Heart left ventricle (tissue), 16 donors: ENCODE measurements around the gene USP10. TPM values are rescaled to one million over a fixed set of nuclear protein-coding genes. Genes with fewer than 3 reads are reported as not detected.

Experiments
- ATAC-seq, 4 donors: fragments of 200-7000 bp; cut with Tn5 transposase; one replicate each; pipeline ENCODE4 v1.9.1; 2020 to 2022; ENCODE audit warnings: moderate library complexity in 4 of 4, mild to moderate bottlenecking in 3 of 4, moderate number of reproducible peaks in 1 of 4
- DNase-seq, 5 donors: peaks; one replicate each; pipeline ENCODE4 v3.0.0-alpha.2; 2020
- H3K27ac ChIP-seq, 12 donors: fragments of 200-600 bp; sonication (generic) in 4 of 12; one replicate each; pipeline versions ENCODE4 v1.5.0 to v1.8.0; 2016 to 2022; ENCODE audit warnings: mild to moderate bottlenecking in 2 of 12
- H3K27me3 ChIP-seq, 9 donors: fragments of 200-600 bp; sonication (generic) in 2 of 9; one replicate each; pipeline versions ENCODE4 v1.5.1 to v1.8.0; 2016 to 2022; ENCODE audit warnings: mild to moderate bottlenecking in 3 of 9
- H3K36me3 ChIP-seq, 9 donors: fragments of 200-600 bp; sonication (generic) in 2 of 9; one replicate each; pipeline versions ENCODE4 v1.5.0 to v1.8.0; 2018 to 2022; ENCODE audit warnings: mild to moderate bottlenecking in 2 of 9
- H3K4me1 ChIP-seq, 12 donors: fragments of 200-600 bp; sonication (generic) in 4 of 12; one replicate each; pipeline versions ENCODE4 v1.5.0 to v1.8.0; 2016 to 2022; ENCODE audit warnings: mild to moderate bottlenecking in 3 of 12
- H3K4me3 ChIP-seq, 12 donors: fragments of 200-600 bp; sonication (generic) in 4 of 12; one replicate each; pipeline versions ENCODE4 v1.5.0 to v1.8.0; 2017 to 2022; ENCODE audit warnings: mild to moderate bottlenecking in 9 of 12, moderate library complexity in 4 of 12
- H3K9me3 ChIP-seq, 12 donors: fragments of 200-600 bp; sonication (generic) in 4 of 12; one replicate each; pipeline versions ENCODE4 v1.5.0 to v1.8.0; 2016 to 2022; ENCODE audit warnings: mild to moderate bottlenecking in 1 of 12
- CTCF ChIP-seq, 12 donors: fragments of 200-600 bp; sonication (generic) in 4 of 12; IDR thresholded peaks; one replicate each; pipeline versions ENCODE4 v1.5.0 to v1.8.0; 2018 to 2022; ENCODE audit warnings: antibody characterized with exemption in 12 of 12, mild to moderate bottlenecking in 5 of 12
- POLR2A ChIP-seq, 2 donors: fragments of 450-650 bp; IDR thresholded peaks; one replicate each; pipeline ENCODE4 v1.6.1; 2017; ENCODE audit warnings: antibody characterized with exemption in 2 of 2, mild to moderate bottlenecking in 2 of 2, moderate library complexity in 2 of 2
- WGBS, 4 donors: extraction: QIAGEN DNeasy Blood & Tissue Kit in 2 of 4; methylation state at CpG; one replicate each; pipeline versions ENCODE4 v1.1.5 to v1.1.7; 2013 to 2018; 5-methylcytosine and 5-hydroxymethylcytosine counted together
- intact Hi-C, 10 donors: fragments of 100-400 bp; cut with DNase I; formaldehyde crosslinking; loops; one replicate each; pipeline versions ENCODE4 v1.11.1 to v1.14.2; 2022
- polyA plus RNA-seq, 2 donors: library from polyadenylated mRNA; stranded (reverse); fragments of 200-250 nt; gene quantifications; one replicate each; pipeline ENCODE4 v1.2.3, GENCODE V29; 2013
- total RNA-seq, 9 donors: library from RNA; depleted of rRNA in 2 of 9; stranded (reverse); fragments of >200 nt in 2 of 9; fragmentation: NEBNext Ultra II Directional in 3 of 9; extraction: Animal tissue kit (Norgen Biotek cat#: 25700) in 3 of 9; gene quantifications; one replicate each; pipeline versions ENCODE4 v1.1.0 to v1.2.4, GENCODE V29; 2016 to 2023
- donor health status: ischemic (EF 13 %, LVEDD 7.1; RV severe dilation, severe dysfunction).
- donor health status: healthy with polysubstance abuse.
- donor health status: DM: no; HTN: yes; CAD: no.
- donor health status: DM: no; HTN: no; CAD: no.
- donor health status: ischemic (EF 25% LVEDD 6.9; RV normal size, moderate dysfunction).
- donor health status: ischemic (EF 25% LVEDD 5.7; RV mildly dilated, moderate dysfunction).
- donor health status: healthy.
- donor health status: DM: yes; HTN: yes; CAD: no.
- donor health status: ischemic (EF 35%, LVEDD 5.7; RV mildly dilated, moderate dysfunction).
- donor health status: nonischemic (EF 11% LVEDD 7.7; RV severe dilation, severe dysfunction).
- donor health status: DM: yes; HTN: yes; CAD: no.
- donor health status: PGD.
- donor health status: ischemic (EF 29% LVEDD 5.4; RV normal size, mild dysfunction).
- donor health status: nonischemic (EF 23%, LVEDD 6.1; RV moderate dilation, normal function).

Gene USP10
- total and polyA plus RNA-seq, 11 donors, result 17.8 to 73.5 (median 61.6) TPM

- no peak overlapping the region for H3K4me3 ChIP-seq
- H3K27me3 ChIP-seq, result no peaks in the 10 kb centered on the region
- peak overlapping the region in 3 of 12 donors; percentile 21 to 45 (median 22) for H3K27ac ChIP-seq
- H3K9me3 ChIP-seq, result no peaks in the 10 kb centered on the region
- no peak for TF ChIP-seq CTCF (IDR thresholded peaks at IDR 0.05)
- TF ChIP-seq POLR2A (IDR thresholded peaks at IDR 0.05), result no peak
- intact Hi-C loops, result no loop called here
- H3K4me1 ChIP-seq, result peaks cover 0 to 76% (median 37%) of the 10 kb centered on the region in 12 donors
- DNase-seq, result peak in 3 of 5 donors; percentile 32 to 73 (median 48)
- peaks cover 0 to 34% (median 9%) of the 10 kb centered on the region in 9 donors for H3K36me3 ChIP-seq
- 51 to 59% (median 52%) methylated on average over 5 of the region's 5 CpGs for WGBS, 4 donors
- peak; percentile 50 to 68 (median 58) for ATAC-seq
Observed at GRCh38 chr16:84740596-84741116, 40.9 kb downstream of the USP10 start.

- ATAC-seq, result peak in 1 of 4 donors; percentile 2
- no peak for TF ChIP-seq CTCF (IDR thresholded peaks at IDR 0.05)
- no peak for TF ChIP-seq POLR2A (IDR thresholded peaks at IDR 0.05)
- H3K4me1 ChIP-seq, result peaks cover 0 to 69% (median 35%) of the 10 kb centered on the region in 12 donors
Observed at GRCh38 chr16:84741340-84741830, 41.6 kb downstream of the USP10 start.

GRCh38 chr16:84742641-84743092, 42.9 kb downstream of the USP10 start:
- WGBS, 4 donors, result 83 to 88% (median 88%) methylated on average over 10 of the region's 10 CpGs
- TF ChIP-seq POLR2A (IDR thresholded peaks at IDR 0.05) (no peak), CTCF (IDR thresholded peaks at IDR 0.05) (no peak)
- H3K27me3 ChIP-seq, result no peaks in the 10 kb centered on the region
- H3K36me3 ChIP-seq, result peaks cover 0 to 52% (median 19%) of the 10 kb centered on the region in 9 donors
- intact Hi-C loops, result no loop called here
- H3K4me3 ChIP-seq, result no peak overlapping the region
- H3K27ac ChIP-seq, result peak overlapping the region in 2 of 12 donors; percentile 15 to 46
- ATAC-seq, result no peak
- H3K9me3 ChIP-seq, result no peaks in the 10 kb centered on the region
- DNase-seq, result no peak
- peaks cover 0 to 57% (median 29%) of the 10 kb centered on the region in 12 donors for H3K4me1 ChIP-seq

More at GRCh38 chr16:84741340-84741830, 41.6 kb downstream of the USP10 start:
- no peak for DNase-seq
- no peak overlapping the region for H3K4me3 ChIP-seq
- H3K36me3 ChIP-seq, result peaks cover 0 to 42% (median 16%) of the 10 kb centered on the region in 9 donors
- H3K9me3 ChIP-seq, result no peaks in the 10 kb centered on the region
- 37 to 43% (median 38%) methylated on average over 4 of the region's 4 CpGs for WGBS, 4 donors
- H3K27ac ChIP-seq, result peak overlapping the region in 5 of 12 donors; percentile 6 to 46 (median 21)
- intact Hi-C loops, result no loop called here
- no peaks in the 10 kb centered on the region for H3K27me3 ChIP-seq

DNA sequence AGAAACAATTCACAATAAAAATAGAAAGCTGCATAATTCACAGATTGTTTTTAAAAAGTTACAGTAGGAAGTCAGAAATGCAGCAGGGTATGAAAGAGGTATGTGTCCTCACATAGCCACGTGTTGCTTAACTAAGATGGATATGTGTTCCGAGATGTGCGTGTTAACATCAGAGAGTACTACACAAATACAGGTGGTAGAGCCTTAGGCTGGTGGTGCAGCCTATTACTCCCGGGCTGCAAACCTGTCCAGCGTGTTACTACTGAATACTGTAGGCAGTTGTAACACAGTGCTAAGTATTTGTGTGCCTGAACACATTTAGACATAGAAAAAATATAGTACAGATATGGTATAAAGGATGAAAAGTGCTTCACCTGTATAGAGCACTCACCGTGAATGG, 46.4 kb downstream of the USP10 start:
- H3K9me3 ChIP-seq, result no peaks in the 10 kb centered on the region
- H3K27ac ChIP-seq, result no peak overlapping the region
- H3K4me1 ChIP-seq, result peaks cover 0 to 41% (median 11%) of the 10 kb centered on the region in 12 donors
- no peaks in the 10 kb centered on the region for H3K27me3 ChIP-seq
- intact Hi-C loops, result no loop called here
- no peak overlapping the region for H3K4me3 ChIP-seq
- WGBS, 4 donors, result 87 to 92% (median 90%) methylated on average over 6 of the region's 6 CpGs
- TF ChIP-seq POLR2A (IDR thresholded peaks at IDR 0.05) (no peak), CTCF (IDR thresholded peaks at IDR 0.05) (no peak)
- no peak for DNase-seq
- ATAC-seq, result no peak
- peaks cover 0 to 44% (median 19%) of the 10 kb centered on the region in 9 donors for H3K36me3 ChIP-seq
